HepG2 (cell line): ENCODE measurements around the gene PLOD2. TPM values are rescaled to one million over a fixed set of nuclear protein-coding genes. Genes with fewer than 3 reads are reported as not detected.

Experiments
- BCL6 ChIP-seq: IDR thresholded peaks from 2 replicates; pipeline ENCODE4 v1.6.1; 2016; ENCODE audit warnings: missing genetic modification reagents, missing compliant biosample characterization
- CAMTA2 ChIP-seq: sonication (generic); formaldehyde crosslinking; IDR thresholded peaks from 2 replicates; pipeline ENCODE4 v1.4.0; 2020; ENCODE audit warnings: mild to moderate bottlenecking, missing genetic modification reagents, borderline replicate concordance
- CBX1 ChIP-seq: IDR thresholded peaks from one replicate; pipeline ENCODE4 v1.6.1; 2016; ENCODE audit warnings: antibody characterized with exemption, low read depth
- DRAP1 ChIP-seq: IDR thresholded peaks from 2 replicates; pipeline ENCODE4 v1.6.1; 2016; ENCODE audit warnings: missing genetic modification reagents, missing compliant biosample characterization
- ERF ChIP-seq: IDR thresholded peaks from 2 replicates; pipeline ENCODE4 v1.6.1; 2018; ENCODE audit warnings: missing biosample characterization, missing genetic modification reagents
- FOXC1 ChIP-seq: sonication (generic); formaldehyde crosslinking; IDR thresholded peaks from 2 replicates; pipeline ENCODE4 v1.8.0; 2022; ENCODE audit warnings: mild to moderate bottlenecking, missing genetic modification reagents, borderline replicate concordance
- HDAC2 ChIP-seq: sonication (generic); formaldehyde crosslinking; IDR thresholded peaks from 2 replicates; pipeline ENCODE4 v1.4.0; 2020; ENCODE audit warnings: missing genetic modification reagents
- HMG20A ChIP-seq: IDR thresholded peaks from 2 replicates; pipeline ENCODE4 v1.6.1; 2016; ENCODE audit warnings: borderline replicate concordance
- MAF1 ChIP-seq: sonication (generic); formaldehyde crosslinking; IDR thresholded peaks from 2 replicates; pipeline ENCODE4 v1.5.0; 2020; ENCODE audit warnings: missing genetic modification reagents, borderline replicate concordance
- MAFF ChIP-seq: IDR thresholded peaks from 2 replicates; pipeline ENCODE4 v1.6.1; 2011; ENCODE audit warnings: low read depth, low read length, improper control_type of control experiment
- MIXL1 ChIP-seq: IDR thresholded peaks from 2 replicates; pipeline ENCODE4 v1.6.1; 2016
- NFE2 ChIP-seq: sonication (generic); formaldehyde crosslinking; IDR thresholded peaks from 2 replicates; pipeline ENCODE4 v1.4.0; 2020; ENCODE audit warnings: missing genetic modification reagents
- RFX1 ChIP-seq: fragments of 450-650 bp; IDR thresholded peaks from 2 replicates; pipeline ENCODE4 v1.6.1; 2017
- RORA ChIP-seq: sonication (generic); formaldehyde crosslinking; IDR thresholded peaks from 2 replicates; pipeline ENCODE4 v1.5.0; 2020; ENCODE audit warnings: mild to moderate bottlenecking, missing genetic modification reagents, moderate library complexity
- SOX13 ChIP-seq, 3 experiments: fragments of 450-650 bp in 1 of 3; sonication (generic) in 1 of 3; formaldehyde crosslinking in 1 of 3; IDR thresholded peaks in 2 of 3; conservative IDR thresholded peaks in 1 of 3; 2 replicates each; pipeline versions ENCODE4 v1.5.0 to v1.6.1; 2016 to 2020; ENCODE audit warnings: antibody characterized with exemption in 1 of 3, mild to moderate bottlenecking in 1 of 3, missing compliant biosample characterization in 1 of 3, missing genetic modification reagents in 1 of 3, moderate library complexity in 1 of 3
- THRA ChIP-seq: sonication (generic); formaldehyde crosslinking; IDR thresholded peaks from 2 replicates; pipeline ENCODE4 v1.4.0; 2020; ENCODE audit warnings: missing genetic modification reagents, borderline replicate concordance
- ZBTB26 ChIP-seq: IDR thresholded peaks from 2 replicates; pipeline ENCODE4 v1.6.1; 2016; ENCODE audit warnings: missing compliant biosample characterization, missing genetic modification reagents, borderline replicate concordance
- ZNF224 ChIP-seq: sonication (generic); formaldehyde crosslinking; IDR thresholded peaks from 2 replicates; pipeline ENCODE4 v1.5.0; 2020; ENCODE audit warnings: mild to moderate bottlenecking, missing genetic modification reagents
- ZNF24 ChIP-seq: fragments of 450-650 bp; IDR thresholded peaks from 2 replicates; pipeline ENCODE4 v1.6.1; 2017; ENCODE audit warnings: antibody characterized with exemption, mild to moderate bottlenecking
- ZNF331 ChIP-seq: sonication (generic); formaldehyde crosslinking; IDR thresholded peaks from 2 replicates; pipeline ENCODE4 v1.4.0; 2020; ENCODE audit warnings: missing genetic modification reagents
- ZNF33A ChIP-seq: sonication (generic); formaldehyde crosslinking; IDR thresholded peaks from 2 replicates; pipeline ENCODE4 v1.5.1; 2020; ENCODE audit warnings: missing genetic modification reagents, mild to moderate bottlenecking, moderate library complexity, borderline replicate concordance
- ZNF704 ChIP-seq: sonication (generic); formaldehyde crosslinking; IDR thresholded peaks from 2 replicates; pipeline ENCODE4 v1.8.1; 2023; ENCODE audit warnings: mild to moderate bottlenecking, inconsistent platforms, moderate library complexity, missing genetic modification reagents, borderline replicate concordance
- polyA plus RNA-seq, 8 experiments: library from polyadenylated mRNA; depleted of rRNA in 3 of 8; stranded (reverse) in 7 of 8; unstranded in 1 of 8; fragments of >200 nt; fragmentation: Illumina TruSeq in 4 of 8; extraction: Trizol in 4 of 8; gene quantifications; 2 replicates each; pipeline versions ENCODE4 v1.2.1 to v1.2.3, GENCODE V29; 2011 to 2016; ENCODE audit warnings: low read depth in 4 of 8, missing spikeins in 1 of 8, mixed read lengths in 1 of 8; ENCODE audit not compliant: insufficient read depth in 1 of 8
- total RNA-seq, 5 experiments: library from RNA; depleted of rRNA; stranded (reverse); fragments of >200 nt; fragmentation: Illumina TruSeq; extraction: Trizol; gene quantifications; 2 replicates each; pipeline ENCODE4 v1.2.3, GENCODE V29; 2016; ENCODE audit warnings: low read depth in 1 of 5
- TF ChIP-seq, protein P1 (sequence below): fragments of 450-650 bp; IDR thresholded peaks from 2 replicates; pipeline ENCODE4 v1.6.1; 2016
- TF ChIP-seq, protein P2 (sequence below): sonication (generic); formaldehyde crosslinking; IDR thresholded peaks from 2 replicates; pipeline ENCODE4 v1.4.0; 2020; ENCODE audit warnings: mild to moderate bottlenecking, low read depth, missing genetic modification reagents

The PLOD2 gene
- total and polyA plus RNA-seq, 2 of the 13 experiments (the other 11 are each of a cell fraction or from before 2014, with no cell fraction given) = 107 to 161 TPM

DNA sequence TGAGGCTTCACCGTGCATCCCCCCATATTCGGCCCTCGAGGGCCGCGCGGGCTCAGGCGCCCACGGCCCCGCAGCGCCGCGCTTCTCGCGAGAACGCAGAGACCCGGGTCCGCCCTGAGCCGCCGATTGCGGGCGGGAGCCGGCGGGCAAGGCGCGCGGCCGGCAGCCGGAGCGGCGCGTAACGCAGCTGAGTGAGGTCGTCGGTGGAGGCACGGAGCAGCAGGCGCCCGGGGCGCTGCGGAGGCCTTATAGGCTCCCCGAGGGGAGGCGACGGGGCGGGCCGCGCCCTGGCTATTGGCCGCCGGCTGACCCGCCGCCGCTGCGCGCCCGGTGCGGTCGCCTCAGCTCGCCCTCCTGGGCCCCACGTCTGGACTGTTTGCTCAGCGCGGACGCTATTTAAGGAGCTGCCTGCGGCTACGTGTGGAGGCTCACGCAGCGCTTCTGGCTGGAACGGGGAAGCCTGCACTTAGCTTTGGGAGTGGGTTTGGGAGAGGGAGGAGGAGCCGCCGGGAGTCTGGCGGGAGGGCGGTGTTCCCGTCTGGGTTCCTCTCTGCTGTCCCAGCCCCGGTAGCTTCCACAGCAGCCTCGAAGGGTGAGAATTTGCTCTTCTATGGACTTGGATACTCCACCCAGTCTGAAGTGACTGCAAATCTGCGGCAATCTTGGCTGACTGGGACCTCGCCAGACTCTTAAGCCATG lies at the start of gene PLOD2 (continued):
- peak; percentile 69; the same call in 1 of the 2 replicates for TF ChIP-seq CAMTA2 (CRISPR knock-in tag)
- TF ChIP-seq, protein P1, sequence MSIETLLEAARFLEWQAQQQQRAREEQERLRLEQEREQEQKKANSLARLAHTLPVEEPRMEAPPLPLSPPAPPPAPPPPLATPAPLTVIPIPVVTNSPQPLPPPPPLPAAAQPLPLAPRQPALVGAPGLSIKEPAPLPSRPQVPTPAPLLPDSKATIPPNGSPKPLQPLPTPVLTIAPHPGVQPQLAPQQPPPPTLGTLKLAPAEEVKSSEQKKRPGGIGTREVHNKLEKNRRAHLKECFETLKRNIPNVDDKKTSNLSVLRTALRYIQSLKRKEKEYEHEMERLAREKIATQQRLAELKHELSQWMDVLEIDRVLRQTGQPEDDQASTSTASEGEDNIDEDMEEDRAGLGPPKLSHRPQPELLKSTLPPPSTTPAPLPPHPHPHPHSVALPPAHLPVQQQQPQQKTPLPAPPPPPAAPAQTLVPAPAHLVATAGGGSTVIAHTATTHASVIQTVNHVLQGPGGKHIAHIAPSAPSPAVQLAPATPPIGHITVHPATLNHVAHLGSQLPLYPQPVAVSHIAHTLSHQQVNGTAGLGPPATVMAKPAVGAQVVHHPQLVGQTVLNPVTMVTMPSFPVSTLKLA = no peak
- TF ChIP-seq DRAP1 (CRISPR knock-in tag) = peak; percentile 98
- TF ChIP-seq BCL6 (CRISPR knock-in tag) = peak; percentile 75
- no peak for TF ChIP-seq RORA (CRISPR knock-in tag)
- peak; percentile 73; the same call in 1 of the 2 replicates for TF ChIP-seq THRA (CRISPR knock-in tag)
- TF ChIP-seq MIXL1 (CRISPR knock-in tag) = peak; percentile 74
- TF ChIP-seq SOX13 (IDR thresholded peaks at IDR 0.05) = no peak
- peak in 1 of 2 experiments; percentile 69; a peak in 2 of 4 replicates for TF ChIP-seq SOX13 (CRISPR knock-in tag; conservative IDR thresholded peaks at IDR 0.05 in 1 of 2, IDR thresholded peaks at IDR 0.05 in 1 of 2)
- TF ChIP-seq ZNF224 = 0 out of 2 replicates have a peak, but pooled peaks have one; percentile 24
- peak; percentile 33; the same call in 1 of the 2 replicates for TF ChIP-seq HDAC2 (CRISPR knock-in tag)
- TF ChIP-seq ERF (CRISPR knock-in tag) = peak; percentile 79; the same call in 1 of the 2 replicates
- no peak for TF ChIP-seq NFE2
- TF ChIP-seq ZNF331 (CRISPR knock-in tag) = peak; percentile 38; the same call in 1 of the 2 replicates
- TF ChIP-seq MAF1 (CRISPR knock-in tag) = peak; percentile 52; the same call in 1 of the 2 replicates
- TF ChIP-seq, protein P2, sequence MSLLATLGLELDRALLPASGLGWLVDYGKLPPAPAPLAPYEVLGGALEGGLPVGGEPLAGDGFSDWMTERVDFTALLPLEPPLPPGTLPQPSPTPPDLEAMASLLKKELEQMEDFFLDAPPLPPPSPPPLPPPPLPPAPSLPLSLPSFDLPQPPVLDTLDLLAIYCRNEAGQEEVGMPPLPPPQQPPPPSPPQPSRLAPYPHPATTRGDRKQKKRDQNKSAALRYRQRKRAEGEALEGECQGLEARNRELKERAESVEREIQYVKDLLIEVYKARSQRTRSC (CRISPR knock-in tag) = no peak
- TF ChIP-seq FOXC1 (CRISPR knock-in tag) = peak; percentile 89; the same call in 1 of the 2 replicates
- no peak for TF ChIP-seq MAFF
- TF ChIP-seq CBX1 = peak; percentile 44
- peak; percentile 46; the same call in 1 of the 2 replicates for TF ChIP-seq HMG20A (CRISPR knock-in tag)
- 0 out of 2 replicates have a peak, but pooled peaks have one; percentile 26 for TF ChIP-seq ZNF24
- 0 out of 2 replicates have a peak, but pooled peaks have one; percentile 26 for TF ChIP-seq ZNF33A (CRISPR knock-in tag)
- peak; percentile 30; the same call in 1 of the 2 replicates for TF ChIP-seq ZNF704 (CRISPR knock-in tag)
- TF ChIP-seq ZBTB26 (CRISPR knock-in tag) = peak; percentile 44
- TF ChIP-seq RFX1 = no peak
